Measurements from ENCODE around the gene LTBP2.
A peak's percentile ranks its signal among the peaks of the same experiment; 100 is the strongest.

Gene LTBP2

DNA sequence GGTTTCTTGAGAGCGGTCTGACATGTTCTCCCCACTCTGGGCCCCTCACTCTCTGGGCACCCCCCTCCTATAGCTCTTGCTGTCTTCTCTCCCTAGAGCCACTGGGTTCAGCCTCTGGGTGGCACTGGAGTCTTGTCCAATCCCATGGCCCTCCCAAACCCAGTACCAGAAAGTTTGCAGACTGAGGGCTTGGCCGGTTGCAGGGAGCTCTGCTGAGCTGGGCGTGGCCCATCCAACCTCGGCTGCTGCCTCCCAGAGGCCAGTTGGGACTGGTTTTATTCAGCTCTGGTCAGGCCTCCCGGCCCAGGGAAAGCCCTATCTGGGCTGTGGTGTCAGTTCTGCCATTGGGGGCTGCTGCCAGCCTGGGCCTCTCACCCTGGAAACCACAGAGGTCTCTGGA lies 80.6 kb downstream of the LTBP2 start:
- H3K9me3 ChIP-seq (ENCODE audit: control insufficient read depth, low read length), result no peaks in the 10 kb centered on the region
- no peaks in the 10 kb centered on the region for H3K36me3 ChIP-seq (ENCODE audit: control insufficient read depth, insufficient read depth, low read length)
- H3K27me3 ChIP-seq (ENCODE audit: control insufficient read depth, insufficient read depth, low read length, poor library complexity, severe bottlenecking), result no peaks in the 10 kb centered on the region
- H3K27ac ChIP-seq (ENCODE audit: insufficient read depth, low read depth, low read length, poor library complexity, severe bottlenecking), result no peak overlapping the region
- H3K4me3 ChIP-seq (ENCODE audit: insufficient read depth, low read depth, low read length), result no peak overlapping the region
- WGBS, 2 experiments, result 35 to 45% methylated on average over 5 of the region's 5 CpGs
- no peaks in the 10 kb centered on the region for H3K4me1 ChIP-seq (ENCODE audit: control insufficient read depth, insufficient read depth, low read length)

DNA sequence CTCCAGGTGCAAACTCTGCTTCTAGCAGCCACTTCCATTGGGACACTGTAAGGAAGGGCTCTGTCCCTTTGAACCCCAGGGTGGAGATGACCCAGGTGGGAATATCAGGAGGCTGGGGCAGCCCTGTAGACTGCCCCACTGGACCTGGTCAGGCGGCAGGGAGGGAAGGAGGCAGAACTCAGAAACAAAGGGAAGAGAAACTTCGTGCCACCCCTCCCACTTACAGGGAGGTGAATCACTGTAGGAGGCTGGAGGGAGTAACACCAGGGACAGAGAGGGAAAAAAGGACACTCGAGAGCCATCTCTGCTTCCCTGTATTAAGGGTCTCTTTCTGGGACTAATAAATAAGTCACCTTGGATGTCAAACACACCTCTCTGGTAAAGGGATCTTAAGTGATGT lies 81.0 kb downstream of the LTBP2 start:
- 73 to 82% methylated on average over 3 of the region's 3 CpGs for WGBS, 2 experiments
- Histone ChIP-seq H3K27me3 (ENCODE audit: control insufficient read depth, insufficient read depth, low read length, poor library complexity, severe bottlenecking) (no peaks in the 10 kb centered on the region), H3K36me3 (ENCODE audit: control insufficient read depth, insufficient read depth, low read length) (no peaks in the 10 kb centered on the region), H3K9me3 (ENCODE audit: control insufficient read depth, low read length) (no peaks in the 10 kb centered on the region), H3K4me1 (ENCODE audit: control insufficient read depth, insufficient read depth, low read length) (no peaks in the 10 kb centered on the region), H3K27ac (ENCODE audit: insufficient read depth, low read depth, low read length, poor library complexity, severe bottlenecking) (no peak overlapping the region), H3K4me3 (ENCODE audit: insufficient read depth, low read depth, low read length) (no peak overlapping the region)

DNA sequence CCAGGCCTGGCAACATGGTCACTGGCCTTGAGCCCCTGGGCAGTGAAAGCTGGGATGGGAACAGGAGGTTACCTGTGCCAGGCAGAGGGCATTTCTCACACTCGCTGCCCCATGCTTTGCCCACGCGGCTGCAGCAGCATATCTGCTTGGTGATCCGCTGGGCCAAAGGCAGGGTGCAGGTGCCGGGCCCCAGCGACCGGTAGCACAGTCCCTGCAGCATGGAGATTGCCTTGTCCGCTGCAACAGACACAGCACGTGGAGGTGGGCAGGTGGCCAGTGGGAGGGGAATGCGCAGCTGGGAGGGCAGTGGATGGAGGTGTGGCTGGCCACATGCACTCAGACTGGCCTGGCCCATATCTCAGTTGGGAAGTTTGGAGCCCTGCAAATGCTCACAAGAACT lies 83.2 kb downstream of the LTBP2 start:
- Histone ChIP-seq H3K4me3 (ENCODE audit: insufficient read depth, low read depth, low read length) (no peak overlapping the region), H3K4me1 (ENCODE audit: control insufficient read depth, insufficient read depth, low read length) (peaks cover 16% of the 10 kb centered on the region), H3K9me3 (ENCODE audit: control insufficient read depth, low read length) (no peaks in the 10 kb centered on the region), H3K27me3 (ENCODE audit: control insufficient read depth, insufficient read depth, low read length, poor library complexity, severe bottlenecking) (no peaks in the 10 kb centered on the region), H3K27ac (ENCODE audit: insufficient read depth, low read depth, low read length, poor library complexity, severe bottlenecking) (no peak overlapping the region), H3K36me3 (ENCODE audit: control insufficient read depth, insufficient read depth, low read length) (no peaks in the 10 kb centered on the region)
- 94 to 95% methylated on average over 10 of the region's 10 CpGs for WGBS, 2 experiments

DNA sequence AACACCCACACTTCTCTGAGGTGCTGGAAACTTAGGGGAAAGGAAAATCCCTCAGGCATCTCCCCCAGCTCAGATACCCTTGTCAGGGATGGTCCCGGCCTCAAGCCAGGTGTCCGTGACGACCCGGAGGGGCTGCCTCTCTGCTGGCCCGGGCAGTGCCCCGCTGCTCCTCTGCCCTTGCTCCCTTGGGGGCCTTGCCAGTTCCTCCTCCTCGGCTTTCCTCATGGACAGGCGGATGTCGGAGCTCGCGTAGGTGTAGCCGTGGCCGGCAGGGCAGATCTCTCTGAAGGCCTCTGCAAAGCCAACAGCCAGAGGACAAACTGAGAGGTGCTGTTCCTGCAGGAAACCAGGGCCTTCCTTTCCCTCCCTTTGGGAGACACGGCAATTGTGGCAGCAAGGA lies 83.6 kb downstream of the LTBP2 start:
- H3K36me3 ChIP-seq (ENCODE audit: control insufficient read depth, insufficient read depth, low read length), result no peaks in the 10 kb centered on the region
- H3K4me1 ChIP-seq (ENCODE audit: control insufficient read depth, insufficient read depth, low read length), result peaks cover 21% of the 10 kb centered on the region
- no peak overlapping the region for H3K27ac ChIP-seq (ENCODE audit: insufficient read depth, low read depth, low read length, poor library complexity, severe bottlenecking)
- WGBS, 2 experiments, result 95 to 96% methylated on average over 14 of the region's 14 CpGs
- H3K4me3 ChIP-seq (ENCODE audit: insufficient read depth, low read depth, low read length), result no peak overlapping the region
- H3K27me3 ChIP-seq (ENCODE audit: control insufficient read depth, insufficient read depth, low read length, poor library complexity, severe bottlenecking), result no peaks in the 10 kb centered on the region
- no peaks in the 10 kb centered on the region for H3K9me3 ChIP-seq (ENCODE audit: control insufficient read depth, low read length)

DNA sequence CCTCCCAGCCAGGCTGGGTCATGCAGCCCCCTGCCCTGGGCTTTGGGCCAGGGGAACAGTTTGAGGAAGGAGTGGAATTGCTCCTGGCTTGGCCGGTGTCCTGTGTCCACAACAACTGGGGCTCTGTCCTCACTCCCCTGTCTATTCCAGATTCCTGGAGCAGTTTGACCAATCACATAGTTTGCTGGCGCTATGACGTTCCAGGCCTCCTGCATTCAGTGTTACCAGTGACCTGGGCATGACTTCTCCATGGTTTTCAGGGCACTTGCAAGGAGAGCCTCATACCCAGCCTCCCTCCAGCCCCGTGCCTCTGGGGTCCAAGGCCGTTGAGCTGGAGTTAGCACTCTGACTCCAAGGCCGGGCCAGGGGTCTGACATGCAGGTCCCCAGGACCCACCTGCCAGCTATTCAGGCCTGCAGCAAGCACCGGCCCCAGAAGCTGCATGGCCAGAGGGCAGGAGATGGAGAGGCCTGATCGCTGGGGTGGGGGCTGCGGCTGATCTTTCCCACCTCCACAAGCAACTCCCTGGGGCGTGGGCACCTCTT lies 84.2 kb downstream of the LTBP2 start:
- WGBS, 2 experiments, result 92 to 93% methylated on average over 10 of the region's 10 CpGs
- H3K4me3 ChIP-seq (ENCODE audit: insufficient read depth, low read depth, low read length), result no peak overlapping the region
- H3K27me3 ChIP-seq (ENCODE audit: control insufficient read depth, insufficient read depth, low read length, poor library complexity, severe bottlenecking), result no peaks in the 10 kb centered on the region
- H3K4me1 ChIP-seq (ENCODE audit: control insufficient read depth, insufficient read depth, low read length), result peaks cover 22% of the 10 kb centered on the region
- no peaks in the 10 kb centered on the region for H3K36me3 ChIP-seq (ENCODE audit: control insufficient read depth, insufficient read depth, low read length)
- no peaks in the 10 kb centered on the region for H3K9me3 ChIP-seq (ENCODE audit: control insufficient read depth, low read length)
- H3K27ac ChIP-seq (ENCODE audit: insufficient read depth, low read depth, low read length, poor library complexity, severe bottlenecking), result no peak overlapping the region

DNA sequence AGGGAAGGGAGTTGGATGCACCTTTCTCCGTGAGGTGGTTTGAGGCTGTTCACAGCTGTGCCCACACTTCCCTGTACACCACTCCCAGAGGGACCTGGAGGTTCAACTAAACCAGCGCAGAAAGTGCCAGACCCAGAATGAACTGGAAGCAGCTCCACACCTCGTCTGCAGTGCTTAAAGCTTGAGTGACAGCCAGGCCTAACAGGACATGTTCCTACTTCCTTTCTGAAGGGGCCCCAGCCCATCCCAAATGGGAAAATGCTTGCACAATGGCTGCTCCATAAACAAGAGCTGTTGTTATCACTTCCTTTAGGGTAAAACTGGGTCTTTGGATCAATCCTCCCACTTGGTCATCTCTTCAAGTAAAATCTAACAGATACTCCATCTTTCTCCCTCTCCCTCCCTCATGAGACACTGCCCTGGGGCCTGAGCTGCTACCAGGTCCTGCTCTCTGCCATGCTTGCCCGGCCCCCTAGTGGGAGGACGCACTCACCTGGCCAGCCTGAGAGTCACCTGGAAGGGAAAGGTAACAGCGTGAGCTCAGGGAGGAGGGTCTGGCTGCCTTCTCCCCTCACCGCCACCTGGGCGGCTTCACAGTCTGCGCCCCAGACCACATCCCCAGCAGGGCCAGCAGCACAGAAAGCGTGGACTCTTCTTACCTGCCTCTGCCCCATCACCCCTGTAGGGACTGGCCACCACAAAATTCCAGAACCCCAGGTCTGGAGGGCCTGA lies 85.0 kb downstream of the LTBP2 start:
- Histone ChIP-seq H3K4me1 (ENCODE audit: control insufficient read depth, insufficient read depth, low read length) (peaks cover 22% of the 10 kb centered on the region), H3K9me3 (ENCODE audit: control insufficient read depth, low read length) (no peaks in the 10 kb centered on the region), H3K36me3 (ENCODE audit: control insufficient read depth, insufficient read depth, low read length) (no peaks in the 10 kb centered on the region), H3K27me3 (ENCODE audit: control insufficient read depth, insufficient read depth, low read length, poor library complexity, severe bottlenecking) (no peaks in the 10 kb centered on the region), H3K4me3 (ENCODE audit: insufficient read depth, low read depth, low read length) (no peak overlapping the region), H3K27ac (ENCODE audit: insufficient read depth, low read depth, low read length, poor library complexity, severe bottlenecking) (no peak overlapping the region)
- WGBS, 2 experiments, result 86% methylated on average over 10 of the region's 10 CpGs

DNA sequence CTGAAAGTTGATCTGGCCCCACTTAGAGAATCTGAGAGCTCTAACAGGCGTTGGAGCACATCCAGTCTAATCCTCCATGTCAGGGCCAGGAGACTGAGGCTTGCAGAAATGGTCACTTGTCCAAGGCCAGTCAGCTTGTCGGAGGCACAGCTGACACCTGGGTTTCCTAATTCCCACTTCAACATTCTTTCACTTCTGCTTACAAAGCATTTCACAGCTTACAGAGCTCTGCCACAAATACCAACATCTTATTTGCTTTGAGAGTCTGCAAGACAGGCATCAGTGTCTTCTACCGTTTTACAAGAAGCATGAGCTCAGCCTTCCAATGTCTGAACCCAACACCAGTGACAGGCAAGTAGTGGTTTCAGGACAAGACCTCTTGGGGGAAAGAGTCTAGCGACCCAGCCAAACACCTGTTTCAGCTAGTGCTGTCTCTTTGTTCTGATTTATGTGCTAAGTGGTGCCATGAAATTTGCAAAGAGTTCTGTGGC lies 86.6 kb downstream of the LTBP2 start:
- peaks cover 22% of the 10 kb centered on the region for H3K4me1 ChIP-seq (ENCODE audit: control insufficient read depth, insufficient read depth, low read length)
- H3K27me3 ChIP-seq (ENCODE audit: control insufficient read depth, insufficient read depth, low read length, poor library complexity, severe bottlenecking), result no peaks in the 10 kb centered on the region
- no peaks in the 10 kb centered on the region for H3K36me3 ChIP-seq (ENCODE audit: control insufficient read depth, insufficient read depth, low read length)
- peak overlapping the region; percentile 16 for H3K27ac ChIP-seq (ENCODE audit: insufficient read depth, low read depth, low read length, poor library complexity, severe bottlenecking)
- 83 to 88% methylated on average over 4 of the region's 4 CpGs for WGBS, 2 experiments
- H3K4me3 ChIP-seq (ENCODE audit: insufficient read depth, low read depth, low read length), result no peak overlapping the region
- no peaks in the 10 kb centered on the region for H3K9me3 ChIP-seq (ENCODE audit: control insufficient read depth, low read length)

DNA sequence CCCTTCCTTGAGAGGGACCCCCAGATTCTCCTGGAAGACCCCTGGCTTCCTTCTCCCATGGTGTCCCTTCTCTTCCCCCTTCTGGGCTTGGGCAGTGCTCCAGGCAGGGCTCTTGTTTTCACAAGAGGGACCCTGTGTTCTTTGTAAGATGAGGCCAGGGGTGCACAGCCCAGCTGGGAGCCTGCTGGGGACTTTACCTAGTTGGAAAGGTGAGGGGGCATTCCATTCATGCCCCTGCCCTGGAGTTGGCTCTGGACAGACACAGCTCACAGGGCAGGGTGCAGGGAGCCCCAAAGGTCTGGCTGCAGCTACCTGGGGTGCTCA lies 87.3 kb downstream of the LTBP2 start:
- Histone ChIP-seq H3K36me3 (ENCODE audit: control insufficient read depth, insufficient read depth, low read length) (no peaks in the 10 kb centered on the region), H3K4me1 (ENCODE audit: control insufficient read depth, insufficient read depth, low read length) (peaks cover 22% of the 10 kb centered on the region)

DNA sequence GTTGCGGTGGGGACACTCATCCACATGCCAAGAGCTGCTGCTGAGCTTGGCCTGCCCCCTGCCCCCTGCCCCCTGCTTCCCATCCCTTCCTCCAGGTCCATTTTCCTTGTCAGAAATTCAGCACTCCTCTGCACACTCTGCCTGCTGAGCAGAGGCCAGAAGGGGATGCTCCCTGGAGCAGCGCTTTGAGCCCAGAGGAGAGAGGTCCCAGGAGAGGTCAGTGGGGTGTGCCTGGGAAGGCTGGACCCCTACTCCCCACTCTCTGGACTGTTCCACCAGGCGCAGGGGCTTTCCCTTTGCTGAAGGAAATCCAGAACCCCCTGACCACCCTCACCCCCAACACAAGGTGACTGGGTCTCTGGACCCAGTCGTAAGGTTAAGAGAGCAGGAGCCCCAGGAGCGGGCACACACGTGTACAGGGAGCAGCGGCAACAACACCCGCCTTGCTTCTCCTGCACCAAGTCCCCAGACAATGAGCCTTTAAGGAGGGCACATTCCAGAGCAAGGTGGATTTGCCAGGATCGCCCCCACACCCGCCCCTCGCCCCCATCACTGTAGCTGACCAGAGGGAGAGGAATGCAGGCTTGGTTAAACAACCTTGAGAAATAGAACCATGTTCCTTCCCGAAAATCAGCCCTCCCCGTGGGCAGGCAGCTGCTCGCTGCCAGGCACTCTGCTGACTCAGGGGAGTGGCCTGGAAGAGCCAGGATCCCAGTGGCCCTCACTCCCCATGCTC lies 87.8 kb downstream of the LTBP2 start:
- Histone ChIP-seq H3K4me3 (ENCODE audit: insufficient read depth, low read depth, low read length) (no peak overlapping the region), H3K27ac (ENCODE audit: insufficient read depth, low read depth, low read length, poor library complexity, severe bottlenecking) (no peak overlapping the region), H3K9me3 (ENCODE audit: control insufficient read depth, low read length) (no peaks in the 10 kb centered on the region), H3K4me1 (ENCODE audit: control insufficient read depth, insufficient read depth, low read length) (peaks cover 22% of the 10 kb centered on the region), H3K27me3 (ENCODE audit: control insufficient read depth, insufficient read depth, low read length, poor library complexity, severe bottlenecking) (no peaks in the 10 kb centered on the region), H3K36me3 (ENCODE audit: control insufficient read depth, insufficient read depth, low read length) (no peaks in the 10 kb centered on the region)
- 77 to 83% methylated on average over 14 of the region's 14 CpGs for WGBS, 2 experiments

More for the DNA sequence above, 87.3 kb downstream of the LTBP2 start:
- Histone ChIP-seq H3K27me3 (ENCODE audit: control insufficient read depth, insufficient read depth, low read length, poor library complexity, severe bottlenecking) (no peaks in the 10 kb centered on the region), H3K4me3 (ENCODE audit: insufficient read depth, low read depth, low read length) (no peak overlapping the region), H3K27ac (ENCODE audit: insufficient read depth, low read depth, low read length, poor library complexity, severe bottlenecking) (no peak overlapping the region), H3K9me3 (ENCODE audit: control insufficient read depth, low read length) (no peaks in the 10 kb centered on the region)

DNA sequence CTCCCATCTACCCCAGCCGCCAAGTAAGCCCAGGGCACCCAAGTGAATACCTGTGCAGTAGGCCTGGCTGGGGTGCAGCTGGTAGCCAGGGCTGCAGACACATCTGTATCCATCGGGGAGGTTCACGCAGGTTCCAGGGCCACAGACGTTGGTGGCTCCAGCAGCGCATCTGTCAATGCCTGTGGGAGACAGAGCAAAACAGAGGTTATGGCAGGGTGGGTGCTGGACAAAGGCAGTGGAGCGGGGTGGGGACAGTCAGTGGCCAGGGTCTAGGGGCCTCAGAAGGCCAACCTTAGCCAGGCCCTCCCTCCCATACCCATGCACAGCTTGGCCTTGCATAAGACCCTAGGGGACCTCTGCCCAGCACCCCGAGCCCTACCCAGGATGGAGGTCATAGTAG lies 89.3 kb downstream of the LTBP2 start:
- H3K36me3 ChIP-seq (ENCODE audit: control insufficient read depth, insufficient read depth, low read length), result no peaks in the 10 kb centered on the region
- 95 to 96% methylated on average over 7 of the region's 7 CpGs for WGBS, 2 experiments
- H3K27me3 ChIP-seq (ENCODE audit: control insufficient read depth, insufficient read depth, low read length, poor library complexity, severe bottlenecking), result no peaks in the 10 kb centered on the region
- no peak overlapping the region for H3K4me3 ChIP-seq (ENCODE audit: insufficient read depth, low read depth, low read length)
- no peaks in the 10 kb centered on the region for H3K9me3 ChIP-seq (ENCODE audit: control insufficient read depth, low read length)
- peaks cover 22% of the 10 kb centered on the region for H3K4me1 ChIP-seq (ENCODE audit: control insufficient read depth, insufficient read depth, low read length)
- no peak overlapping the region for H3K27ac ChIP-seq (ENCODE audit: insufficient read depth, low read depth, low read length, poor library complexity, severe bottlenecking)

Data from ectodermal cell (in vitro differentiated cells).